ENCODE measurements around the gene PKP1. TPM values are rescaled to one million over a fixed set of nuclear protein-coding genes. Genes with fewer than 3 reads are reported as not detected.

The PKP1 gene
- total and polyA plus RNA-seq, 2 experiments from 2014 or later, result 0.03 TPM; not detected in 1

- TF ChIP-seq CTCF (IDR thresholded peaks at IDR 0.05; ENCODE audit: low read depth, low read length), result no peak
- Histone ChIP-seq H3K27me3 (no peaks in the 10 kb centered on the region), H3K9me3 (ENCODE audit: low read depth) (no peaks in the 10 kb centered on the region), H3K27ac (peak overlapping the region; percentile 84), H3K4me3 (no peak overlapping the region), H3K36me3 (no peaks in the 10 kb centered on the region), H3K4me1 (ENCODE audit: low read depth) (peaks cover 36% of the 10 kb centered on the region)
- DNase-seq (ENCODE audit: low read depth in 1 of 2, low spot score in 1 of 2), result no peak
Measured at GRCh38 chr1:201330541-201330940, 47.2 kb downstream of the PKP1 start.

DNA sequence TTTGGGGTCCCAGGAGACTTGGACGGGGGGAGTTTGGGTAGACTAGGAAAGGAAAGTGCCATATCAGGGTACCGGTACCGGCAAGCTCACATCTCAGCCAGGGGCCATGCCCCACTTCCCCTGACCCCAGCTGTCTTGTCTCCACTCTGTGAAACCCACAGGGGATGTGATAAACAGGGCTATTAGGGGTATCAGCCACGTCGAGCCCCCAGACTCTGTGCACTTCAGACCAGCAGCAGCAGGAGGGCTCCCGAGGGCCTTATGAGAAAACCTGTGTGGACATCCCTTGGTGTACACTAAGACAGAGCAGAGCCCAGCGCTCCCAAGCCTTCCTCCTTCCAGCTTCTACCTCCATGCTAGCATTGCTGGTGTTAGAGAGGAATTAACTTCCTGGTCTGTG, 47.9 kb downstream of the PKP1 start:
- no peaks in the 10 kb centered on the region for H3K27me3 ChIP-seq
- H3K9me3 ChIP-seq (ENCODE audit: low read depth), result no peaks in the 10 kb centered on the region

GRCh38 chr1:201332021-201332420, 48.7 kb downstream of the PKP1 start:
- DNase-seq (ENCODE audit: low read depth in 1 of 2, low spot score in 1 of 2), result no peak
- H3K27ac ChIP-seq, result no peak overlapping the region
- peaks cover 36% of the 10 kb centered on the region for H3K4me1 ChIP-seq (ENCODE audit: low read depth)
- no peaks in the 10 kb centered on the region for H3K36me3 ChIP-seq
- no peaks in the 10 kb centered on the region for H3K9me3 ChIP-seq (ENCODE audit: low read depth)
- no peak overlapping the region for H3K4me3 ChIP-seq
- TF ChIP-seq CTCF (IDR thresholded peaks at IDR 0.05; ENCODE audit: low read depth, low read length), result no peak
- no peaks in the 10 kb centered on the region for H3K27me3 ChIP-seq

More for the DNA sequence above, 47.9 kb downstream of the PKP1 start:
- TF ChIP-seq CTCF (IDR thresholded peaks at IDR 0.05; ENCODE audit: low read depth, low read length), result no peak
- H3K4me3 ChIP-seq, result no peak overlapping the region
- peaks cover 36% of the 10 kb centered on the region for H3K4me1 ChIP-seq (ENCODE audit: low read depth)
- H3K27ac ChIP-seq, result no peak overlapping the region
- H3K36me3 ChIP-seq, result no peaks in the 10 kb centered on the region
- no peak for DNase-seq (ENCODE audit: low read depth in 1 of 2, low spot score in 1 of 2)

GRCh38 chr1:201332616-201333335, 49.5 kb downstream of the PKP1 start:
- Histone ChIP-seq H3K9me3 (ENCODE audit: low read depth) (no peaks in the 10 kb centered on the region), H3K27ac (no peak overlapping the region), H3K4me3 (no peak overlapping the region), H3K4me1 (ENCODE audit: low read depth) (peaks cover 35% of the 10 kb centered on the region), H3K36me3 (no peaks in the 10 kb centered on the region), H3K27me3 (no peaks in the 10 kb centered on the region)
- no peak for DNase-seq (ENCODE audit: low read depth in 1 of 2, low spot score in 1 of 2)
- TF ChIP-seq CTCF (IDR thresholded peaks at IDR 0.05; ENCODE audit: low read depth, low read length), result no peak

- Histone ChIP-seq H3K27ac (no peak overlapping the region), H3K27me3 (no peaks in the 10 kb centered on the region), H3K4me3 (no peak overlapping the region), H3K36me3 (no peaks in the 10 kb centered on the region), H3K9me3 (ENCODE audit: low read depth) (no peaks in the 10 kb centered on the region), H3K4me1 (ENCODE audit: low read depth) (peaks cover 17% of the 10 kb centered on the region)
- DNase-seq (ENCODE audit: low read depth in 1 of 2, low spot score in 1 of 2), result no peak
- no peak for TF ChIP-seq CTCF (IDR thresholded peaks at IDR 0.05; ENCODE audit: low read depth, low read length)
Measured at GRCh38 chr1:201334325-201335173, 51.2 kb downstream of the PKP1 start.

All from cardiac muscle cell (in vitro differentiated cells and primary cell).